Suppressor macrophage treated with lipopolysaccharide for 1 hour (primary cell): Measurements from ENCODE around the gene ASB10.

ENCODE experiments used
- DNase-seq, 3 donors: peaks; one replicate each; pipeline ENCODE4 v3.0.0-alpha.2; 2020 to 2022

ASB10 gene

GRCh38 chr7:151157645-151158329 is 29.3 kb downstream of the ASB10 start:
- DNase-seq = no peak

- no peak for DNase-seq
Measured at GRCh38 chr7:151152643-151153513, 34.2 kb downstream of the ASB10 start.

GRCh38 chr7:151150388-151150787 is 36.7 kb downstream of the ASB10 start:
- DNase-seq = no peak

GRCh38 chr7:151148319-151149259 is 38.5 kb downstream of the ASB10 start:
- no peak for DNase-seq

GRCh38 chr7:151146761-151147160 is 40.3 kb downstream of the ASB10 start:
- DNase-seq = no peak

- no peak for DNase-seq
Measured at GRCh38 chr7:151144387-151144786, 42.7 kb downstream of the ASB10 start.

GRCh38 chr7:151143261-151144015 is 43.6 kb downstream of the ASB10 start:
- DNase-seq = no peak

- DNase-seq = no peak
Measured at GRCh38 chr7:151142686-151143040, 44.4 kb downstream of the ASB10 start.

- DNase-seq = no peak
Measured at GRCh38 chr7:151141855-151142685, 45.0 kb downstream of the ASB10 start.

- no peak for DNase-seq
Measured at GRCh38 chr7:151141311-151141854, 45.7 kb downstream of the ASB10 start.

- no peak for DNase-seq
Measured at GRCh38 chr7:151140826-151141225, 46.2 kb downstream of the ASB10 start.

- no peak for DNase-seq
Measured at GRCh38 chr7:151139791-151140190, 47.3 kb downstream of the ASB10 start.

GRCh38 chr7:151139071-151139790 is 47.8 kb downstream of the ASB10 start:
- DNase-seq = no peak

- no peak for DNase-seq
Measured at GRCh38 chr7:151138153-151138851, 48.7 kb downstream of the ASB10 start.

- no peak for DNase-seq
Measured at GRCh38 chr7:151137791-151138152, 49.3 kb downstream of the ASB10 start.

- DNase-seq = no peak
Measured at GRCh38 chr7:151137076-151137675, 49.9 kb downstream of the ASB10 start.

- DNase-seq = no peak
Measured at GRCh38 chr7:151135866-151136843, 50.9 kb downstream of the ASB10 start.

- DNase-seq = no peak
Measured at GRCh38 chr7:151135525-151135845, 51.6 kb downstream of the ASB10 start.
